GM12878 (cell line): ENCODE measurements around the gene LBR. TPM values are rescaled to one million over a fixed set of nuclear protein-coding genes. Genes with fewer than 3 reads are reported as not detected.

ENCODE experiments used
- ATAC-seq: fragments of 200-7000 bp; cut with Tn5 transposase; 3 replicates; pipeline ENCODE4 v1.9.1; 2020; ENCODE audit warnings: mild to moderate bottlenecking, moderate library complexity
- BruUV-seq: library from RNA; stranded (reverse); fragments of 400-500 nt; replicated peaks from 2 replicates; lab custom pipeline; 2021; lab: Mats Ljungman, UMichigan
- CTCF ChIA-PET: fragments of 300-600 bp; sonication (Branson Sonifier 250); formaldehyde crosslinking; extraction: SDS; loops from one replicate; lab custom pipeline; 2021; ENCODE audit warnings: inconsistent platforms; lab: Yijun Ruan, JAX
- POLR2A ChIA-PET: fragments of 350-600 bp; formaldehyde crosslinking; extraction: SDS; loops from one replicate; lab custom pipeline; 2021; ENCODE audit warnings: inconsistent platforms; lab: Charles Lee
- RAD21 ChIA-PET: fragments of 300-600 bp; sonication (Branson Sonifier 250); formaldehyde crosslinking; loops from one replicate; lab custom pipeline; 2023; ENCODE audit warnings: antibody characterized with exemption; ENCODE audit not compliant: unreplicated experiment; lab: Charles Lee
- SMC1A ChIA-PET: fragments of 300-600 bp; sonication (Branson Sonifier 250); formaldehyde crosslinking; loops from one replicate; lab custom pipeline; 2023; ENCODE audit not compliant: unreplicated experiment, uncharacterized antibody; lab: Charles Lee
- DNase-seq: peaks from one replicate; pipeline ENCODE4 v3.0.0-alpha.2; 2011; ENCODE audit warnings: low read depth, low spot score
- FAIRE-seq: peaks from 3 replicates; lab custom pipeline; 2011; peaks lifted over from hg19 to GRCh38; lab: Jason Lieb, UNC
- H2AFZ ChIP-seq: 2 replicates; pipeline ENCODE4 v1.6.0; 2011; ENCODE audit warnings: low read depth, low read length, control low read depth; ENCODE audit not compliant: control insufficient read depth
- H3K27ac ChIP-seq: 2 replicates; pipeline ENCODE4 v1.5.1; 2011; ENCODE audit warnings: control low read depth; ENCODE audit not compliant: control insufficient read depth, insufficient read depth
- H3K27me3 ChIP-seq, 2 experiments: replicated peaks in 1 of 2; 2 replicates each; pipeline versions ENCODE4 v1.6.0 to v1.6.1; 2011; ENCODE audit warnings: low read length in 1 of 2; ENCODE audit not compliant: control insufficient read depth in 2 of 2, insufficient read depth in 2 of 2
- H3K36me3 ChIP-seq, 2 experiments: 2 replicates each; pipeline ENCODE4 v1.5.1; 2011; ENCODE audit warnings: low read length in 1 of 2; ENCODE audit not compliant: control insufficient read depth in 2 of 2, insufficient read depth in 2 of 2
- H3K4me1 ChIP-seq: 2 replicates; pipeline ENCODE4 v1.6.1; 2011; ENCODE audit warnings: mild to moderate bottlenecking, low read length, moderate library complexity, mixed read lengths; ENCODE audit not compliant: control insufficient read depth, insufficient read depth
- H3K4me2 ChIP-seq: 2 replicates; pipeline ENCODE4 v1.6.0; 2011; ENCODE audit warnings: control low read depth; ENCODE audit not compliant: control insufficient read depth, insufficient read depth
- H3K4me3 ChIP-seq: fragments of 200-600 bp; sonication (generic); 2 replicates; pipeline ENCODE4 v1.5.1; 2016
- H3K79me2 ChIP-seq: 2 replicates; pipeline ENCODE4 v1.6.0; 2011; ENCODE audit warnings: low read length; ENCODE audit not compliant: control insufficient read depth, insufficient read depth
- H3K9ac ChIP-seq: 2 replicates; pipeline ENCODE4 v1.8.0; 2011; ENCODE audit warnings: low read length, control low read depth, mixed read lengths; ENCODE audit not compliant: control insufficient read depth, insufficient read depth
- H3K9me3 ChIP-seq: replicated peaks from 3 replicates; pipeline ENCODE4 v1.5.1; 2011; ENCODE audit warnings: mild to moderate bottlenecking, low read length; ENCODE audit not compliant: control insufficient read depth, insufficient read depth
- H4K20me1 ChIP-seq: 2 replicates; pipeline ENCODE4 v1.6.0; 2011; ENCODE audit not compliant: control insufficient read depth, insufficient read depth
- CBX3 ChIP-seq: fragments of 200-600 bp; sonication (generic); IDR thresholded peaks from 2 replicates; pipeline ENCODE4 v1.6.1; 2016; ENCODE audit warnings: low read depth, borderline replicate concordance
- FOS ChIP-seq: IDR thresholded peaks from 3 replicates; pipeline ENCODE4 v1.6.1; 2011; ENCODE audit warnings: borderline replicate concordance; ENCODE audit not compliant: insufficient read length; ENCODE audit errors: extremely low read depth
- HCFC1 ChIP-seq: fragments of 150-350 bp; IDR thresholded peaks from 2 replicates; pipeline ENCODE4 v1.6.1; 2014; ENCODE audit warnings: low read length
- IKZF1 ChIP-seq: fragments of 450-650 bp; conservative IDR thresholded peaks from 2 replicates; pipeline ENCODE4 v1.6.1; 2017; ENCODE audit warnings: antibody characterized with exemption, mild to moderate bottlenecking
- MTA3 ChIP-seq: IDR thresholded peaks from 2 replicates; pipeline ENCODE4 v1.6.1; 2012; ENCODE audit warnings: low read length, inconsistent platforms, borderline replicate concordance
- NFIC ChIP-seq: IDR thresholded peaks from 2 replicates; pipeline ENCODE4 v1.6.1; 2012; ENCODE audit warnings: low read depth, mild to moderate bottlenecking, inconsistent platforms, low read length, moderate library complexity
- PAX8 ChIP-seq: fragments of 450-650 bp; IDR thresholded peaks from 2 replicates; pipeline ENCODE4 v1.6.1; 2017; ENCODE audit warnings: mild to moderate bottlenecking, moderate library complexity
- POLR2AphosphoS2 ChIP-seq: IDR thresholded peaks from 2 replicates; pipeline ENCODE4 v1.6.1; 2011; ENCODE audit warnings: low read depth, mild to moderate bottlenecking, low read length, improper control_type of control experiment, moderate library complexity
- SMAD1 ChIP-seq: fragments of 450-650 bp; IDR thresholded peaks from 2 replicates; pipeline ENCODE4 v1.6.1; 2018; ENCODE audit warnings: mild to moderate bottlenecking, low read depth; ENCODE audit not compliant: partially characterized antibody
- TCF12 ChIP-seq: IDR thresholded peaks from 2 replicates; pipeline ENCODE4 v1.6.1; 2011; ENCODE audit warnings: low read depth, mild to moderate bottlenecking, low read length
- ZBED1 ChIP-seq: IDR thresholded peaks from 2 replicates; pipeline ENCODE4 v1.6.1; 2016; ENCODE audit warnings: borderline replicate concordance
- ZSCAN29 ChIP-seq: fragments of 450-650 bp; IDR thresholded peaks from 2 replicates; pipeline ENCODE4 v1.6.1; 2017; ENCODE audit warnings: mild to moderate bottlenecking, moderate library complexity
- ZZZ3 ChIP-seq: IDR thresholded peaks from 2 replicates; pipeline ENCODE4 v1.6.1; 2011; ENCODE audit warnings: low read depth; ENCODE audit not compliant: control insufficient read depth, insufficient read length
- WGBS: methylation state at CpG from one replicate; pipeline ENCODE4 v1.1.6; 2016; ENCODE audit warnings: low lambda C conversion rate; ENCODE audit not compliant: insufficient replicate concordance, insufficient coverage; ENCODE audit errors: missing lambda C conversion rate; 5-methylcytosine and 5-hydroxymethylcytosine counted together
- in situ Hi-C: fragments of 300-500 bp; cut with MboI; formaldehyde crosslinking; loops from 9 replicates; pipeline ENCODE4 v1.14.3; 2018; ENCODE audit warnings: mixed read lengths
- intact Hi-C: fragments of 100-400 bp; cut with micrococcal nuclease; formaldehyde crosslinking; loops from one replicate; pipeline ENCODE4 v1.14.2; 2022; ENCODE audit not compliant: unreplicated experiment
- polyA plus RNA-seq, 11 experiments: library from polyadenylated mRNA; depleted of rRNA in 4 of 11; unstranded in 6 of 11; stranded (reverse) in 5 of 11; fragments of >200 nt; fragmentation: Nextera tagmentation in 4 of 11; fragmentation: Illumina TruSeq in 1 of 11; extraction: Ambion mirVana in 4 of 11; extraction: Trizol in 1 of 11; gene quantifications; 1 replicate in 1 of 11; 2 replicates in 10 of 11; pipeline versions ENCODE4 v1.2.1 to v1.2.3, GENCODE V29; 2011 to 2016; ENCODE audit warnings: inconsistent platforms in 2 of 11, missing spikeins in 2 of 11, low read depth in 1 of 11
- total RNA-seq, 4 experiments: library from RNA; depleted of rRNA in 3 of 4; stranded (reverse); fragments of >200 nt in 3 of 4; fragmentation: Illumina TruSeq in 1 of 4; extraction: Trizol in 1 of 4; gene quantifications; 2 replicates each; pipeline versions ENCODE4 v1.2.1 to v1.2.3, GENCODE V29; 2013 to 2021
- TF ChIP-seq, protein P1 (sequence below): fragments of 450-650 bp; conservative IDR thresholded peaks from 2 replicates; pipeline ENCODE4 v1.6.1; 2017; ENCODE audit warnings: mild to moderate bottlenecking, moderate library complexity
- TF ChIP-seq, protein P2 (sequence below): fragments of 450-650 bp; IDR thresholded peaks from 2 replicates; pipeline ENCODE4 v1.6.1; 2016; ENCODE audit warnings: mild to moderate bottlenecking
- TF ChIP-seq, protein P3 (sequence below): fragments of 450-650 bp; IDR thresholded peaks from 2 replicates; pipeline ENCODE4 v1.6.1; 2018; ENCODE audit warnings: borderline replicate concordance, mild to moderate bottlenecking; ENCODE audit not compliant: partially characterized antibody

LBR gene
- total and polyA plus RNA-seq, 10 of the 15 experiments (the other 5 are each of a cell fraction or from before 2014, with no cell fraction given), result 81.8 to 178 (median 114) TPM

DNA sequence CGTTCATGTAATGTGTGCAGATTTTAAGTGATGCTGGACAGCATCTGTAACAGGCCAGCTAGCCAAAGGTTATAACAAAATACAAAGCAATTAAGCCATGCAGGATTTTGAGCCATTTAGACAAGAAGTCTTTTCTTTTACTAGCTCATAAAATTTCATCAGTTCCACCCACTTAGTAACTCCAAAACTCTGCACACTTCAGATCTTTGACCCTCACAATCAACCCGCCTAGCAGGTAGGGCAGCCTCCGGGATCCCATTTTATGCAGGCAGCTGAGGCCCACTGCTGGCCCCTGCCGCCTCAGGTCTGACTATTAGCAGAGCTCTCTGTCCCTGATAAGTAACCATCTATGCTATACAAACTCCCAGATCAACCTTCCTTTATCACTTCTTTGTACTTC, 9.2 kb downstream of the LBR start (continued):
- TF ChIP-seq, protein P1, sequence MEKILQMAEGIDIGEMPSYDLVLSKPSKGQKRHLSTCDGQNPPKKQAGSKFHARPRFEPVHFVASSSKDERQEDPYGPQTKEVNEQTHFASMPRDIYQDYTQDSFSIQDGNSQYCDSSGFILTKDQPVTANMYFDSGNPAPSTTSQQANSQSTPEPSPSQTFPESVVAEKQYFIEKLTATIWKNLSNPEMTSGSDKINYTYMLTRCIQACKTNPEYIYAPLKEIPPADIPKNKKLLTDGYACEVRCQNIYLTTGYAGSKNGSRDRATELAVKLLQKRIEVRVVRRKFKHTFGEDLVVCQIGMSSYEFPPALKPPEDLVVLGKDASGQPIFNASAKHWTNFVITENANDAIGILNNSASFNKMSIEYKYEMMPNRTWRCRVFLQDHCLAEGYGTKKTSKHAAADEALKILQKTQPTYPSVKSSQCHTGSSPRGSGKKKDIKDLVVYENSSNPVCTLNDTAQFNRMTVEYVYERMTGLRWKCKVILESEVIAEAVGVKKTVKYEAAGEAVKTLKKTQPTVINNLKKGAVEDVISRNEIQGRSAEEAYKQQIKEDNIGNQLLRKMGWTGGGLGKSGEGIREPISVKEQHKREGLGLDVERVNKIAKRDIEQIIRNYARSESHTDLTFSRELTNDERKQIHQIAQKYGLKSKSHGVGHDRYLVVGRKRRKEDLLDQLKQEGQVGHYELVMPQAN, result no peak
- TF ChIP-seq MTA3, result no peak
- TF ChIP-seq HCFC1, result no peak
- TF ChIP-seq POLR2AphosphoS2, result no peak
- TF ChIP-seq, protein P2, sequence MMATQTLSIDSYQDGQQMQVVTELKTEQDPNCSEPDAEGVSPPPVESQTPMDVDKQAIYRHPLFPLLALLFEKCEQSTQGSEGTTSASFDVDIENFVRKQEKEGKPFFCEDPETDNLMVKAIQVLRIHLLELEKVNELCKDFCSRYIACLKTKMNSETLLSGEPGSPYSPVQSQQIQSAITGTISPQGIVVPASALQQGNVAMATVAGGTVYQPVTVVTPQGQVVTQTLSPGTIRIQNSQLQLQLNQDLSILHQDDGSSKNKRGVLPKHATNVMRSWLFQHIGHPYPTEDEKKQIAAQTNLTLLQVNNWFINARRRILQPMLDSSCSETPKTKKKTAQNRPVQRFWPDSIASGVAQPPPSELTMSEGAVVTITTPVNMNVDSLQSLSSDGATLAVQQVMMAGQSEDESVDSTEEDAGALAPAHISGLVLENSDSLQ, result no peak

DNA sequence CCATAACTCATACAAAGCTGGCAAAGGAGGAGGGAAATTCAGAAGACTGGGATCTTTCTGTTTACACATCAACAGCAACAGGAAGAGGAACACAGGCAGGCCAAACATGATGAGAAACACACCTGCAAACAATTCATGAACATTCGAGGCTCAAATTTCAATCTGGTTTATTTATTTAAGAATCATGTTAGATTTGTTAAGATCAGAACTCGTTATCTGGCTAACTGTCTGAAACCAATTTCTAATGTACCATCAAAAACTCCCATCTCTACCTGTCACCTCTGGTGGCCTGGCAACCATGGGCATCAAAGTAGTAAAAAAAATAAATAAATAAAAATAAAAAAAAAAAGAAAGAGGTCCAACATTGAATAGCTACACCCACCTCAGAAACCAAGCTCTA, 9.8 kb downstream of the LBR start:
- FAIRE-seq, result no peak
- no peak overlapping the region for H3K27ac ChIP-seq
- H3K27me3 ChIP-seq, result no peaks in the 10 kb centered on the region
- H3K36me3 ChIP-seq, result peaks cover 9 to 50% of the 10 kb centered on the region in 2 experiments
- no peak for DNase-seq
- TF ChIP-seq POLR2AphosphoS2 (no peak), TCF12 (no peak), ZSCAN29 (no peak), ZZZ3 (no peak), PAX8 (no peak), SMAD1 (no peak), FOS (no peak), IKZF1 (no peak), NFIC (no peak), ZBED1 (no peak), CBX3 (no peak)
- TF ChIP-seq, protein P3, sequence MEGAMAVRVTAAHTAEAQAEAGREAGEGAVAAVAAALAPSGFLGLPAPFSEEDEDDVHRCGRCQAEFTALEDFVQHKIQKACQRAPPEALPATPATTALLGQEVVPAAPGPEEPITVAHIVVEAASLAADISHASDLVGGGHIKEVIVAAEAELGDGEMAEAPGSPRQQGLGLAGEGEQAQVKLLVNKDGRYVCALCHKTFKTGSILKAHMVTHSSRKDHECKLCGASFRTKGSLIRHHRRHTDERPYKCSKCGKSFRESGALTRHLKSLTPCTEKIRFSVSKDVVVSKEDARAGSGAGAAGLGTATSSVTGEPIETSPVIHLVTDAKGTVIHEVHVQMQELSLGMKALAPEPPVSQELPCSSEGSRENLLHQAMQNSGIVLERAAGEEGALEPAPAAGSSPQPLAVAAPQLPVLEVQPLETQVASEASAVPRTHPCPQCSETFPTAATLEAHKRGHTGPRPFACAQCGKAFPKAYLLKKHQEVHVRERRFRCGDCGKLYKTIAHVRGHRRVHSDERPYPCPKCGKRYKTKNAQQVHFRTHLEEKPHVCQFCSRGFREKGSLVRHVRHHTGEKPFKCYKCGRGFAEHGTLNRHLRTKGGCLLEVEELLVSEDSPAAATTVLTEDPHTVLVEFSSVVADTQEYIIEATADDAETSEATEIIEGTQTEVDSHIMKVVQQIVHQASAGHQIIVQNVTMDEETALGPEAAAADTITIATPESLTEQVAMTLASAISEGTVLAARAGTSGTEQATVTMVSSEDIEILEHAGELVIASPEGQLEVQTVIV, result no peak
- no peak overlapping the region for H3K4me3 ChIP-seq
- CTCF ChIA-PET, result interaction anchor here (1.0 to 1.3 kb wide), 3 partner anchors 9 to 23 kb away, joined by 3 to 4 read pairs (median 3); no protein-coding TSS in a partner anchor
- no peaks in the 10 kb centered on the region for H4K20me1 ChIP-seq
- ATAC-seq, result no peak
- peaks cover 25% of the 10 kb centered on the region for H3K79me2 ChIP-seq
- SMC1A ChIA-PET, result interaction anchor here (0.6 to 0.7 kb wide), 2 partner anchors 8 to 147 kb away, joined by 3 read pairs; no protein-coding TSS in a partner anchor
- RAD21 ChIA-PET, result interaction anchor here (0.8 to 1.0 kb wide), 2 partner anchors 23 to 762 kb away, joined by 3 to 6 read pairs; no protein-coding TSS in a partner anchor
- H3K9ac ChIP-seq, result no peak overlapping the region
- in situ Hi-C loops (no loop called here), intact Hi-C loops (no loop called here)
- POLR2A ChIA-PET, result interaction anchor here (0.6 to 1.0 kb wide), 2 partner anchors 17 to 626 kb away, joined by 3 to 4 read pairs; no protein-coding TSS in a partner anchor
- 61% methylated on average over 2 of the region's 2 CpGs for WGBS
- H3K4me1 ChIP-seq, result 0 out of 2 replicates have a peak, but pooled peaks cover 3% of the 10 kb centered on the region
- H3K4me2 ChIP-seq, result no peak overlapping the region
- no peaks in the 10 kb centered on the region for H3K9me3 ChIP-seq
- H2AFZ ChIP-seq, result no peak overlapping the region
- no TSS peak for BruUV-seq
